ENCODE measurements around the gene FIZ1.

DNA sequence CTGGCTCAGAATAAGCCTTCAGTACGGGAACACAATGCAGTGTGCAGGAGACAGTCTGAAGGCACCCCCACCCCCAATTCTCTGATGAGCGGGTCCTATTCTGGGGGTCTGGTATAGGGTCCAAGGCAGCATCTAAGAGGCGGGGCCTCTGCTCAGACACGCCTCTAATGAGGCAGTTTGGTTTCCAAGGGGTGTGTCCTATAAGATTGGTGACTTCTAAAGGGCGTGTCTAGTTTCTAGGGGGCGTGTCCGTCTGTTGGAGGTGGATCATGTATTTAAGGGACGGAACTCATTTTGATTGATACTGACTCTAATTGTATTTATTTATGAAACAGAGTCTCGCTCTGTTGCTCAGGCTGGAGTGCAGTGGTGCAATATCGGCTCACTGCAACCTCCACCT is 8.7 kb downstream of the FIZ1 start:
- TF ChIP-seq, protein P1, sequence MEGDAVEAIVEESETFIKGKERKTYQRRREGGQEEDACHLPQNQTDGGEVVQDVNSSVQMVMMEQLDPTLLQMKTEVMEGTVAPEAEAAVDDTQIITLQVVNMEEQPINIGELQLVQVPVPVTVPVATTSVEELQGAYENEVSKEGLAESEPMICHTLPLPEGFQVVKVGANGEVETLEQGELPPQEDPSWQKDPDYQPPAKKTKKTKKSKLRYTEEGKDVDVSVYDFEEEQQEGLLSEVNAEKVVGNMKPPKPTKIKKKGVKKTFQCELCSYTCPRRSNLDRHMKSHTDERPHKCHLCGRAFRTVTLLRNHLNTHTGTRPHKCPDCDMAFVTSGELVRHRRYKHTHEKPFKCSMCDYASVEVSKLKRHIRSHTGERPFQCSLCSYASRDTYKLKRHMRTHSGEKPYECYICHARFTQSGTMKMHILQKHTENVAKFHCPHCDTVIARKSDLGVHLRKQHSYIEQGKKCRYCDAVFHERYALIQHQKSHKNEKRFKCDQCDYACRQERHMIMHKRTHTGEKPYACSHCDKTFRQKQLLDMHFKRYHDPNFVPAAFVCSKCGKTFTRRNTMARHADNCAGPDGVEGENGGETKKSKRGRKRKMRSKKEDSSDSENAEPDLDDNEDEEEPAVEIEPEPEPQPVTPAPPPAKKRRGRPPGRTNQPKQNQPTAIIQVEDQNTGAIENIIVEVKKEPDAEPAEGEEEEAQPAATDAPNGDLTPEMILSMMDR (conservative IDR thresholded peaks at IDR 0.05; ENCODE audit: low read depth, low read length) = no peak
- TF ChIP-seq EZH2 (IDR thresholded peaks at IDR 0.05; ENCODE audit: borderline replicate concordance, low read depth, low read length, poor library complexity, severe bottlenecking) = no peak

Data from A673 (cell line).